HEK293T (cell line): ENCODE measurements around the gene NXPH4.

ENCODE experiments used
- BHLHE40 ChIP-seq: fragments of 450-650 bp; IDR thresholded peaks from 2 replicates; pipeline ENCODE4 v1.6.1; 2016; ENCODE audit warnings: mild to moderate bottlenecking, moderate library complexity, borderline replicate concordance
- CTBP1 ChIP-seq: fragments of 450-650 bp; IDR thresholded peaks from 2 replicates; pipeline ENCODE4 v1.6.1; 2016; ENCODE audit warnings: borderline replicate concordance
- ELF4 ChIP-seq: fragments of 450-650 bp; IDR thresholded peaks from 2 replicates; pipeline ENCODE4 v1.6.1; 2017; ENCODE audit warnings: antibody characterized with exemption
- FOXA1 ChIP-seq: fragments of 450-650 bp; IDR thresholded peaks from 2 replicates; pipeline ENCODE4 v1.6.1; 2016; ENCODE audit warnings: mild to moderate bottlenecking
- FOXM1 ChIP-seq: fragments of 450-650 bp; IDR thresholded peaks from 2 replicates; pipeline ENCODE4 v1.6.1; 2017; ENCODE audit warnings: mild to moderate bottlenecking, borderline replicate concordance
- L3MBTL2 ChIP-seq: fragments of 450-650 bp; conservative IDR thresholded peaks from 2 replicates; pipeline ENCODE4 v1.6.1; 2016; ENCODE audit warnings: mild to moderate bottlenecking
- LEF1 ChIP-seq: fragments of 450-650 bp; IDR thresholded peaks from 2 replicates; pipeline ENCODE4 v1.6.1; 2017; ENCODE audit warnings: mild to moderate bottlenecking, borderline replicate concordance
- SP1 ChIP-seq: fragments of 450-650 bp; IDR thresholded peaks from 2 replicates; pipeline ENCODE4 v1.6.1; 2017
- SUZ12 ChIP-seq: fragments of 450-650 bp; IDR thresholded peaks from 2 replicates; pipeline ENCODE4 v1.6.1; 2016; ENCODE audit warnings: mild to moderate bottlenecking

GRCh38 chr12:57260366-57260765 is 43.8 kb downstream of the NXPH4 start:
- TF ChIP-seq FOXA1 = no peak
- TF ChIP-seq BHLHE40 = no peak
- TF ChIP-seq SP1 = no peak
- TF ChIP-seq ELF4 = no peak
- no peak for TF ChIP-seq SUZ12
- no peak for TF ChIP-seq CTBP1
- no peak for TF ChIP-seq L3MBTL2
- no peak for TF ChIP-seq FOXM1
- TF ChIP-seq LEF1 = no peak
